ENCODE measurements around the gene APOA4. TPM values are rescaled to one million over a fixed set of nuclear protein-coding genes. Genes with fewer than 3 reads are reported as not detected.

Gene APOA4
- total and polyA plus RNA-seq, 2 of the 13 experiments (the other 11 are each of a cell fraction or from before 2014, with no cell fraction given): 3.8 to 7.2 TPM

DNA sequence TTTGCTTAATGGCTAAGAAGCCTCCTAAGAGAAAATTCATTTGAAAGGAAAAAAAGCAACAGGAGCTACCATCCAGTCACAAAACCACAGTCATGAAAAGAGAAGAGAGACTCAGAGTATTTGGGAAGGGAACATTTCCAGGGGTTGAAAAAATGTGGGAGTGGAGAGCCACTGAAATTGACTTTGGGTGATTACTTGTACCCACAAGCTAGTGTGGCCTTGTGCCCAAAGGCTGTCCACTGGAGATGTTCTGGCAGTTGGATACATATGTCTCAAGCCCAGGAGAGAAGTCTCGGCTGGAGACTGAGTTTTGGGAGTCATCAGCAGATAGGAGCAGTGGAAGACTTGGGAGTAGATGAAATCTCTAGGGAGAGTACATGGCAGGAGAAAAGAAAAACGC lies 28.3 kb downstream of the APOA4 start (continued):
- TF ChIP-seq RNF219 (CRISPR knock-in tag; IDR thresholded peaks at IDR 0.05): no peak
- no peak for TF ChIP-seq ZNF3 (CRISPR knock-in tag; IDR thresholded peaks at IDR 0.05)

DNA sequence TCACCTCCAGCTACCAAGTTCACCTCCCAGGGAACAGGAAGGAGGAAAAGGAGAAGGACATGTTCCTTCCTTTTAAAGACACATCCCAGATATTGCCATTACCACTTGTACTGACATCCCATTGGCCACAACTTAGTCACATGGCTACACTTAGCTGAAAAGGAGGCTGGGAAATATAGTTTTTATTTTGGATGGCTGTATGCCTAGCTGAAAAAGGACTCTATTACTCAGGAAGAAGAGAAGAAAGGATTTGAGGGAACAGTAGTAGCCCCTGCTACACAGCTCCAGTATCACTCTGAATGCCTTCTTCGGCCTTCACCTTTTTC lies 29.4 kb downstream of the APOA4 start:
- no peaks in the 10 kb centered on the region for H3K36me3 ChIP-seq (replicated peaks in 1 of 2; ENCODE audit: control insufficient read depth in 1 of 2, insufficient read depth in 2 of 2, low read length in 2 of 2)
- H3K4me3 ChIP-seq (replicated peaks in 1 of 3; ENCODE audit: insufficient read depth in 1 of 3, low read depth in 2 of 3, low read length in 3 of 3): no peak overlapping the region
- CTCF ChIA-PET (ENCODE audit: low intra/inter-chr PET ratio, low total read pairs): no interaction called here
- FAIRE-seq: no peak
- H3K79me2 ChIP-seq (ENCODE audit: insufficient read depth, low read length): peaks cover 13% of the 10 kb centered on the region
- peaks cover 87% of the 10 kb centered on the region for H3K4me1 ChIP-seq (ENCODE audit: insufficient read depth, low read length)
- H4K20me1 ChIP-seq (ENCODE audit: insufficient read depth, low read length): no peaks in the 10 kb centered on the region
- WGBS (ENCODE audit: low lambda C conversion rate): 89% methylated on average over 1 of the region's 1 CpG
- TF ChIP-seq, protein P1, sequence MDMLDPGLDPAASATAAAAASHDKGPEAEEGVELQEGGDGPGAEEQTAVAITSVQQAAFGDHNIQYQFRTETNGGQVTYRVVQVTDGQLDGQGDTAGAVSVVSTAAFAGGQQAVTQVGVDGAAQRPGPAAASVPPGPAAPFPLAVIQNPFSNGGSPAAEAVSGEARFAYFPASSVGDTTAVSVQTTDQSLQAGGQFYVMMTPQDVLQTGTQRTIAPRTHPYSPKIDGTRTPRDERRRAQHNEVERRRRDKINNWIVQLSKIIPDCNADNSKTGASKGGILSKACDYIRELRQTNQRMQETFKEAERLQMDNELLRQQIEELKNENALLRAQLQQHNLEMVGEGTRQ (IDR thresholded peaks at IDR 0.05; ENCODE audit: low read depth, low read length): no peak
- TF ChIP-seq, protein P1 (CRISPR knock-in tag; IDR thresholded peaks at IDR 0.05; ENCODE audit: borderline replicate concordance): peak; percentile 68; the same call in 1 of the 2 replicates
- TF ChIP-seq NFYC (CRISPR knock-in tag; IDR thresholded peaks at IDR 0.05) (peak; percentile 45; the same call in 1 of the 2 replicates), THAP11 (CRISPR knock-in tag; IDR thresholded peaks at IDR 0.05) (peak; percentile 56), ZNF143 (CRISPR knock-in tag; IDR thresholded peaks at IDR 0.05) (peak; percentile 69; the same call in 1 of the 2 replicates), U2AF1 (optimal IDR thresholded peaks at IDR 0.05; ENCODE audit: low read depth, low read length) (no peak)
- no peaks in the 10 kb centered on the region for H3K9me3 ChIP-seq (ENCODE audit: low read length)
- H3K9ac ChIP-seq (ENCODE audit: insufficient read depth, low read depth, low read length): no peak overlapping the region
- POLR2A ChIA-PET: interaction anchor here (4.1 to 17.3 kb wide), 3 partner anchors 13 to 36 kb away, joined by 47 to 1365 read pairs (median 291); partner anchors contain the start of genes APOA1, APOA4 and APOC3
- no peak overlapping the region for H3K27ac ChIP-seq (ENCODE audit: extremely low read length, insufficient read depth, low read length)
- H3K27me3 ChIP-seq (ENCODE audit: control insufficient read depth in 1 of 2, insufficient read depth in 2 of 2, low read length in 2 of 2): no peaks in the 10 kb centered on the region; a peak in 1 of 5 replicates
- H2AFZ ChIP-seq (ENCODE audit: low read length): no peak overlapping the region
- DNase-seq (ENCODE audit: low spot score): no peak
- H3K4me2 ChIP-seq (ENCODE audit: low read depth, low read length): no peak overlapping the region
- no TSS peak for BruUV-seq (replicated peaks)
- no peak for ATAC-seq
- intact Hi-C loops (cut with micrococcal nuclease; ENCODE audit: unreplicated experiment): no loop called here
- in situ Hi-C loops (cut with HindIII; ENCODE audit: extremely low pct_ligation_motif_present, low pct_unique_long_range_greater_than_20kb): loop anchor here (5.0 to 10.0 kb wide), 2 partner anchors 44 to 301 kb away; partner anchors contain the start of genes APOA1 and SIK3

All from HepG2 (cell line).